Astrocyte (in vitro differentiated cells and primary cell): Measurements from ENCODE around the gene PARPBP. TPM values are rescaled to one million over a fixed set of nuclear protein-coding genes. Genes with fewer than 3 reads are reported as not detected.
"Not testable (repeated sequence)": the region's sequence is repeated elsewhere in the genome, so short reads cannot be mapped to it uniquely, and the experiment has no call there.

ENCODE experiments used
- DNase-seq: peaks from one replicate; pipeline ENCODE4 v3.0.0-alpha.2; 2010; ENCODE audit warnings: low read depth
- FAIRE-seq: peaks from 2 replicates; lab custom pipeline; 2011; peaks lifted over from hg19 to GRCh38; lab: Jason Lieb, UNC
- H2AFZ ChIP-seq: 2 replicates; pipeline ENCODE4 v1.6.0; 2012; ENCODE audit warnings: low read depth, low read length, inconsistent platforms
- H3K27ac ChIP-seq: 2 replicates; pipeline ENCODE4 v1.5.1; 2011; ENCODE audit warnings: low read depth, low read length, inconsistent platforms
- H3K27me3 ChIP-seq: 2 replicates; pipeline ENCODE4 v1.6.0; 2011; ENCODE audit warnings: low read length, inconsistent platforms; ENCODE audit not compliant: insufficient read depth
- H3K36me3 ChIP-seq: 2 replicates; pipeline ENCODE4 v1.5.1; 2011; ENCODE audit warnings: low read length, inconsistent platforms; ENCODE audit not compliant: insufficient read depth
- H3K4me1 ChIP-seq: 2 replicates; pipeline ENCODE4 v1.5.1; 2011; ENCODE audit warnings: low read length, inconsistent platforms; ENCODE audit not compliant: insufficient read depth
- H3K4me2 ChIP-seq: 2 replicates; pipeline ENCODE4 v1.6.0; 2012; ENCODE audit warnings: low read length, inconsistent platforms
- H3K4me3 ChIP-seq: 2 replicates; pipeline ENCODE4 v1.5.1; 2011; ENCODE audit warnings: low read depth, mild to moderate bottlenecking, low read length, inconsistent platforms; ENCODE audit not compliant: insufficient read depth
- H3K79me2 ChIP-seq: 2 replicates; pipeline ENCODE4 v1.6.0; 2012; ENCODE audit warnings: mild to moderate bottlenecking, low read length, inconsistent platforms; ENCODE audit not compliant: insufficient read depth
- H3K9ac ChIP-seq: 2 replicates; pipeline ENCODE4 v1.6.0; 2012; ENCODE audit warnings: mild to moderate bottlenecking, low read length, inconsistent platforms
- H3K9me3 ChIP-seq: 2 replicates; pipeline ENCODE4 v1.5.1; 2012; ENCODE audit warnings: low read depth, mild to moderate bottlenecking, low read length, inconsistent platforms; ENCODE audit not compliant: insufficient read depth
- H4K20me1 ChIP-seq: 2 replicates; pipeline ENCODE4 v1.6.0; 2012; ENCODE audit warnings: low read length, inconsistent platforms; ENCODE audit not compliant: insufficient read depth
- H3K27ac Mint-ChIP-seq: one replicate; pipeline ENCODE4 v1.8.0; 2021; ENCODE audit warnings: mild to moderate bottlenecking, mixed read lengths; ENCODE audit not compliant: unreplicated experiment
- H3K27me3 Mint-ChIP-seq: one replicate; pipeline ENCODE4 v1.8.0; 2021; ENCODE audit warnings: low read depth, mixed read lengths; ENCODE audit not compliant: unreplicated experiment
- H3K36me3 Mint-ChIP-seq: one replicate; pipeline ENCODE4 v1.8.0; 2021; ENCODE audit warnings: low read depth, mixed read lengths; ENCODE audit not compliant: unreplicated experiment
- H3K4me1 Mint-ChIP-seq: one replicate; pipeline ENCODE4 v1.8.0; 2021; ENCODE audit warnings: low read depth, mixed read lengths; ENCODE audit not compliant: unreplicated experiment
- H3K4me3 Mint-ChIP-seq: one replicate; pipeline ENCODE4 v1.8.0; 2021; ENCODE audit warnings: mild to moderate bottlenecking, moderate library complexity, mixed read lengths; ENCODE audit not compliant: unreplicated experiment
- H3K9me3 Mint-ChIP-seq: one replicate; pipeline ENCODE4 v1.8.0; 2021; ENCODE audit warnings: mild to moderate bottlenecking, mixed read lengths; ENCODE audit not compliant: unreplicated experiment
- CTCF ChIP-seq: IDR thresholded peaks from 2 replicates; pipeline ENCODE4 v1.5.1; 2011; ENCODE audit warnings: low read depth, mild to moderate bottlenecking, inconsistent platforms, low read length, moderate library complexity; ENCODE audit not compliant: insufficient read depth
- EZH2 ChIP-seq: IDR thresholded peaks from 2 replicates; pipeline ENCODE4 v1.6.1; 2012; ENCODE audit warnings: mild to moderate bottlenecking, low read length, inconsistent platforms; ENCODE audit not compliant: insufficient read depth
- total RNA-seq: library from RNA; stranded (reverse); gene quantifications from 2 replicates; pipeline ENCODE4 v1.2.1, GENCODE V29; 2021

PARPBP gene
- total RNA-seq, 1 donor from 2014 or later: 5.8 TPM

DNA sequence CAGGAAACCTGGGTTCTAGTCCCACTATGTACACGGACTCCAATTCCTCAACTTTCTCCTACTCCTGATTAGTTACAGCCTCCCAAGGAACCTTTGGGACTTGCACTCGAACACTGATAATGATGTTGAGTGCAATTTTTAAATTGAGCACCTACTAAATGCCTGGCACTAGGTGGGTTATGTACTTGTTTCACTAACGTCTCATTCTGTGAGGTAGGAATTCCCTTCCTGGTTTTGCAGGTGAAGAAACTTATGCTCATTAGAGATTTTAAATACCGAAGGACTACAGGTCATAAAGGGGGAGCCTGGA lies 536 bp downstream of the PARPBP start:
- peak overlapping the region; percentile 93 for H3K4me3 Mint-ChIP-seq
- H3K27ac Mint-ChIP-seq: peak overlapping the region; percentile 60
- peak overlapping the region; percentile 97 for H3K4me3 ChIP-seq
- peaks cover 7% of the 10 kb centered on the region for H3K4me1 Mint-ChIP-seq
- H3K79me2 ChIP-seq: peaks cover 40% of the 10 kb centered on the region
- peak overlapping the region; percentile 99 for H2AFZ ChIP-seq
- H3K36me3 Mint-ChIP-seq: no peaks in the 10 kb centered on the region
- H3K36me3 ChIP-seq: peaks cover 13% of the 10 kb centered on the region
- H3K9me3 Mint-ChIP-seq: no peaks in the 10 kb centered on the region
- DNase-seq: no peak
- peak overlapping the region; percentile 88 for H3K27ac ChIP-seq
- H3K9ac ChIP-seq: peak overlapping the region; percentile 93
- no peak for TF ChIP-seq EZH2
- no peak for TF ChIP-seq CTCF
- H3K4me1 ChIP-seq: peaks cover 8% of the 10 kb centered on the region
- no peaks in the 10 kb centered on the region for H4K20me1 ChIP-seq
- no peaks in the 10 kb centered on the region for H3K27me3 ChIP-seq
- H3K4me2 ChIP-seq: peak overlapping the region; percentile 90
- no peak for FAIRE-seq
- no peaks in the 10 kb centered on the region for H3K9me3 ChIP-seq
- no peaks in the 10 kb centered on the region for H3K27me3 Mint-ChIP-seq

- no peaks in the 10 kb centered on the region for H3K27me3 ChIP-seq
- Mint-ChIP-seq H3K36me3 (no peaks in the 10 kb centered on the region), H3K9me3 (no peaks in the 10 kb centered on the region), H3K4me1 (peaks cover 7% of the 10 kb centered on the region), H3K27me3 (no peaks in the 10 kb centered on the region), H3K4me3 (peak overlapping the region; percentile 93), H3K27ac (no peak overlapping the region)
- DNase-seq (peak; percentile 16), FAIRE-seq (no peak)
- no peaks in the 10 kb centered on the region for H4K20me1 ChIP-seq
- TF ChIP-seq EZH2 (no peak), CTCF (no peak)
- H3K4me3 ChIP-seq: peak overlapping the region; percentile 97
- H3K36me3 ChIP-seq: peaks cover 15% of the 10 kb centered on the region
- H3K27ac ChIP-seq: peak overlapping the region; percentile 88
- peaks cover 8% of the 10 kb centered on the region for H3K4me1 ChIP-seq
- peak overlapping the region; percentile 93 for H3K9ac ChIP-seq
- no peaks in the 10 kb centered on the region for H3K9me3 ChIP-seq
- peak overlapping the region; percentile 90 for H3K4me2 ChIP-seq
- peak overlapping the region; percentile 99 for H2AFZ ChIP-seq
- H3K79me2 ChIP-seq: peaks cover 40% of the 10 kb centered on the region
These were observed 903 bp downstream of the PARPBP start for GRCh38 chr12:102120886-102121285.

DNA sequence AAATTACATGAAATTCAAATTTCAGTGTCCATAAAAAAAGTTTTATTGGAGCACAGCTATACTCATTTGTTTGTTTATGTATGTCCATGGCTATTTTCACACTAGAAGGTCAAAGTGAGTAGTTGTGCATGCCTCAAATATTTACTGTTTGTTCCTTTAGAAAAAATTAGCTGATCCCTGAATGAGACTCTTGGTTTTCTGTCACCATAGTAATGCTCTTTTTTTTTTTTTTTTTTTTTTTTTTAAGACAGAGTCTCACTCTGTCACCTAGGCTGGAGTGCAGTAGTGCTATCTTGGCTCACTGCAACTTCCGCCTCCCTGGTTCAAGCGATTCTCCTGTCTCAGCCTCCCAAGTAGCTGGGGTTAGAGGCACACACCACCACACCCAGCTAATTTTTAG lies 1.3 kb downstream of the PARPBP start:
- H3K27ac ChIP-seq, DNase-seq, FAIRE-seq, H3K27ac Mint-ChIP-seq, H3K4me1 Mint-ChIP-seq, H3K27me3 ChIP-seq, H3K27me3 Mint-ChIP-seq, H3K4me1 ChIP-seq, H3K9me3 ChIP-seq, H3K9me3 Mint-ChIP-seq, H4K20me1 ChIP-seq, H3K36me3 Mint-ChIP-seq: not testable (repeated sequence)
- Histone ChIP-seq H3K9ac (peak overlapping the region; percentile 93), H3K36me3 (peaks cover 14% of the 10 kb centered on the region), H3K4me3 (peak overlapping the region; percentile 97), H2AFZ (peak overlapping the region; percentile 99), H3K79me2 (peaks cover 40% of the 10 kb centered on the region), H3K4me2 (peak overlapping the region; percentile 90)
- H3K4me3 Mint-ChIP-seq: peak overlapping the region; percentile 93

DNA sequence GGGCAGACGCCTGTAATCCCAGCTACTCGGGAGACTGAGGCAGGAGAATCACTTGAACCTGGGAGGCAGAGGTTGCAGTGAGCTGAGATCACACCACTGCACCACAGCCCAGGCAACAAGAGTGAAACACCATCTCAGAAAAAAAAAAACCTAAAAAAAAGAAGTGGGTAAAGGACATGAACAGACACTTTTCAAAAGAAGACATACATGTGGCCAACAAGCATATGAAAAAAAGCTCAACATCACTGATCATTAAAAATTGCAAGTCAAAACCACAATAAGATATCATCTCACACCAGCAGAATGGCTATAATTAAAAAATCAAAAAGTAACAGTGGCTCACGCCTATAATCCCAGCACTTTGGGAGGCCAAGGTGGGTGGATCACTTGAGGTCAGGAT lies 10.7 kb downstream of the PARPBP start:
- H3K79me2 ChIP-seq, H3K9me3 ChIP-seq, H3K36me3 Mint-ChIP-seq, H4K20me1 ChIP-seq, H3K4me1 ChIP-seq, H3K36me3 ChIP-seq, H3K4me2 ChIP-seq, H3K9ac ChIP-seq, H2AFZ ChIP-seq, H3K27ac ChIP-seq, H3K4me1 Mint-ChIP-seq, H3K27me3 ChIP-seq, H3K9me3 Mint-ChIP-seq, H3K4me3 ChIP-seq, H3K27me3 Mint-ChIP-seq, H3K4me3 Mint-ChIP-seq, FAIRE-seq, DNase-seq, H3K27ac Mint-ChIP-seq: not testable (repeated sequence)

GRCh38 chr12:102131442-102131841 lies 11.5 kb downstream of the PARPBP start:
- not testable (repeated sequence) for H3K36me3 Mint-ChIP-seq, H3K27me3 Mint-ChIP-seq, H3K4me3 Mint-ChIP-seq, H3K9me3 ChIP-seq, H2AFZ ChIP-seq, H3K4me1 ChIP-seq, DNase-seq, H3K27me3 ChIP-seq, H3K4me3 ChIP-seq, H3K36me3 ChIP-seq, H3K4me2 ChIP-seq, H3K4me1 Mint-ChIP-seq, H3K27ac ChIP-seq, FAIRE-seq, H3K79me2 ChIP-seq, H3K27ac Mint-ChIP-seq, H4K20me1 ChIP-seq, H3K9ac ChIP-seq, H3K9me3 Mint-ChIP-seq
